Measurements from ENCODE around the gene RPTOR.

RPTOR gene

DNA sequence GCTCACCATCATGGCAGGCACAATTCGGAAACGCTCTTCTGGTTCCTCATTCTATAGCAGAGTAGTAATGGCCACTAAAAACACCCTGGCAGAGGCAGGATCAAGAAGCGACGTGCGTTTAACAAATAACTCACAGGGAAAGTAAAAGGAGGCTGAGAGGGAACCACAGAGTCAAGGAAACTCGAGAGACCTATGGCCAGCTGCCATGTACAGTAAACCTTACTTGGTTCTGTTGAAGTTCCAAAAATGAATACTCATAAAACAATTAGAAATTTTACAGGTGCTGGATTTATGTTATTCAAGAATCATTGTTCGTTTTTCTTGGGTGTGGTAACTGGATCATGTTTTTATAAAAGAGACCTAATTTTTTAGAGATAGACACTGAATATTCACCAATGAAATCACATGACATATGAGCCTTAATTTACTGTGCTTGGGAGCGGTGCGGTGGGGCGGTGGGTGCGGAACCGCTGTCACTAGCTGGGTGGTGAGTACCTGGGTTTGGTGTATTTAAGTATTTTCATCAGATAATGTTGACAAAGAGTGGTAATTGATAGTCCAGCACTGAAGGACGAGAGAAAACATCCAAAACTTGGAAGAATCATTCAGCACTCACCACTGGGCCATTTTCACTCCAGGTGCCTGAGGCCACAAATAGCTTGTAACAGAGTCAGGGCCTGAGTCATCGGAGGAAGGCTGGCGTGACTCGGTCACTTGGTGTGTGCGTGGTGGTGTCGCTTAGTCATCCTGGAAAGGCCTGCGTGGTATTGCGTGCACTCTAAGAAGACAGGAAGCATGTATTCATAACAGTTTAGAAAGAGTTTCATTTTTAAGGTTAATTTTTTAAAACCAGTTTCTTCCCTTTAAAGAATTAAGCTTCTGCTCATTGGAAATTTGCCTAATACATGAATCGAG is 311.6 kb downstream of the RPTOR start:
- no peak for DNase-seq

- no peak for DNase-seq
These were observed 312.5 kb downstream of the RPTOR start for GRCh38 chr17:80856863-80857755.

DNA sequence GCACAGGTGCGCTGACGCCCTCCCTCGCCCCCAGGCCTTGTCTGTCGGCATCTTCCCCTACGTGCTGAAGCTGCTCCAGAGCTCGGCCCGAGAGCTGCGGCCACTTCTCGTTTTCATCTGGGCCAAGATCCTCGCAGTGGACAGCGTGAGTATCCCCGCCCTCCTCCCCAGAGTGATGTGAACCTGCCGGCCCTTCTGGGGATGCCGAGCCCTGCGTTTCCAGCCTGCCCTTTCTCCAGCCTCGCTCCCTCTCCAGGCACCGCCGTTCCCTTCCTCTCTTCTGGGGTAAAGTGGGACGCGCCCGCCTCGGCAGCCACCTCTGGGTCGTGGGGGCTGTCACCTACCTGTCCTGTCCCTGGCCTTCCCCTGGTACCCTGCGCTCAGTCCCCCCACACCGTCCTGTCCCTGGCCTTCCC is 313.1 kb downstream of the RPTOR start:
- no peak for DNase-seq

- no peak for DNase-seq
These were observed 313.8 kb downstream of the RPTOR start for GRCh38 chr17:80858301-80859001.

DNA sequence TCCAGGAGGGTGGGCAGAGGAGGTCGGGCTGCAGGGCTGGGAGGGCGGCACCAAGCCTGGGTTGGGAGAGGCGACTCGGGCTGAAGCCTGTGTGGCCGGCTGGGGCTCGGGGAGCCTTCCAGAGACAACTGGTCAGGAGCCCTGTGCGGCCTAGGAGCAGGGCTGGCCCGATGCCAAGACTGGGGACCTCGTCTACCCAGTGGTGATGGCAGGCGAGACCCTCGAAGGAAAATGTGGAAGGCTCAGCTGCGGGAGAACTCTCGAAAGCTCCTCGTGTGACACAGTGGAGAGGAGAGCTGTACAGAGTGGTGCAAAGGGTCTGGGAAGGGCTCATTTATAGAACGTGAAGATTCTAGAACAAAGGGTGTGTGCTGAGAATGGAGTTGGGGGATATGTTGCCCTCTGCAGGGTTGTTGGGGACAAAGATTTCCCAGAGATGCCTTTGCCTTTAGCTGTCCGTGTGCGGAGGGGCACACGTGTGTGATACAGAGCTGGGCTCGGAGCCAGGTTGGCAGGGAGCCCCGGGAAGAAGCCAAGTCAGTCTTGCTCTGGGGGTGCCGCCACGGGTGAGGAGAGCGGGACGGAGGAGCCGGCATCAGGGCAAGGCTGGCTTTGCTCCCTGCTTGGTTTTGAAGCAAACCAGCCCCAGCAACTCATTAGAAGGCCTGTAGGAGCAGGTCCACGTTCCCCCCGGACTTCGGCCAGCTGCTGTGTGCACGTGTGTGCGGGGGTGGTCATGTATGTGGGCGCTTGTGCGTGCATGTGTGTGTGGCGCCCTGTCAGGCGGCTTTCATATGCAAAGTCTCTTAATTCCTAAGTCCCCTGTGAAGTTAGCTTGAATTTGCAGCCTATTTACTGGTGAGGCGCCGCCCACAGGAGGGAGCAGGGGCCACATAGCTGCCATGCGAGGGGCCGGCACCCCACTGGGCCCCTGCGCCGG is 314.6 kb downstream of the RPTOR start:
- DNase-seq, result peak; percentile 43

GRCh38 chr17:80860101-80860671 is 315.5 kb downstream of the RPTOR start:
- DNase-seq, result no peak

- DNase-seq, result no peak
These were observed 316.2 kb downstream of the RPTOR start for GRCh38 chr17:80860703-80861417.

GRCh38 chr17:80861418-80861815 is 316.8 kb downstream of the RPTOR start:
- DNase-seq, result no peak

- DNase-seq, result no peak
These were observed 317.3 kb downstream of the RPTOR start for GRCh38 chr17:80861892-80862291.

- DNase-seq, result no peak
These were observed 317.9 kb downstream of the RPTOR start for GRCh38 chr17:80862481-80862961.

- no peak for DNase-seq
These were observed 318.3 kb downstream of the RPTOR start for GRCh38 chr17:80862978-80863377.

- no peak for DNase-seq
These were observed 319.0 kb downstream of the RPTOR start for GRCh38 chr17:80863626-80864025.

- no peak for DNase-seq
These were observed 320.1 kb downstream of the RPTOR start for GRCh38 chr17:80864751-80865150.

- no peak for DNase-seq
These were observed 321.6 kb downstream of the RPTOR start for GRCh38 chr17:80866050-80866793.

GRCh38 chr17:80868022-80868609 is 323.5 kb downstream of the RPTOR start:
- DNase-seq, result no peak

DNA sequence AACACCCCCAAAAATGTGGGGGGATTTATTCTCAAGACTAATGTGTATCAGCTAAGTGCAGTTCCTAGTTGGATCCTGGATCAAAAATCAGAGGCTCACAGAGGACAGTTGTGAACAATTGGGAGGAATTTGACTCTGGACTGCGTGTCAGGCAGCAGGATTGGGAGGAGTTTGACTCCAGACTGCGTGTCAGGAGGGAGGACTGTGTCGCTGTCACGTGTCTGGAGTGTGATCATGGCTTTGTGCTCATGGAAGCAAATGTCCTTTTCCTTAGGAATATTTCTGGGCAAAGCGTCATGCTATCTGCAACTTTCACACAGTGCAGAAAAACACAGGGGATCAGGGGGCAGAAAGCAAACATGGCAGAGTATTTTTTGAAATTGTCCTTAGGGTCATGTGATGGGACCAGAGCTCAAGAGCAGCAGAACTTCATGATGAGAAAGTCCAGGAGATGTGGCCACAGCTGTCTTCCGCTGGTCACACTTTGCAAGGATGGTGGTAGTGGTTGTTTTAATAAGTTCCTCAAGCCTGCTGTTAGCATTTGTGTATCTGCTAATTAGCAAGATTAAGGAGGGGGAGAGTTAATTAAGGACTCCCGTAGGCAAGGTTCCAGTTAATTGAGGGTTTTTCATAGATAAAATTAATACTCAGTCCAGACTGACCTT is 325.0 kb downstream of the RPTOR start:
- DNase-seq, result no peak

DNA sequence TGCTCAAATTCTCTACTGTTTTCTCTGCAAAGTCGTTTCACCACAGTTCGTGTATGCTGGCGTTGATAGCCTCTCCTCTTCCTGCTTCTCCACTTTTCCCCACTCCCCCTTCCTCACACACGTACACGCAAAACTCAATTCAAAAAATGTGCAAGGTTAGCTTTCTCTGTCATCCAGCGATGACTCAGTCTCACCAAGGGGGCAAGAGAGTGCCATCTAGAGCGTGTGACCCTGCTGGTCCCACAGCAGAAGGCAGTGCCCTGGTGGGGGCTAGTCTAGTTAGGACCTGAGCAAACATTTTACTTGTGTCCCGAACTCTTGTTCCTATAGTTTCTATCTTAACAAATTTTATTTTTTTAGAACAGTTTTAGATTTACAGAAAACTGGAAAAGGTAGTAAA is 325.8 kb downstream of the RPTOR start:
- DNase-seq, result no peak

GRCh38 chr17:80871341-80871740 is 326.7 kb downstream of the RPTOR start:
- no peak for DNase-seq

GRCh38 chr17:80872001-80872500 is 327.4 kb downstream of the RPTOR start:
- DNase-seq, result no peak
